Fibroblast of lung (primary cell): Measurements from ENCODE around the gene CFAP77. TPM values are rescaled to one million over a fixed set of nuclear protein-coding genes. Genes with fewer than 3 reads are reported as not detected.

ENCODE experiments used
- DNase-seq, 2 donors: peaks; one replicate each; pipeline versions ENCODE4 v3.0.0 to v3.0.0-alpha.2; 2010; ENCODE audit warnings: low read depth in 2 of 2
- H2AFZ ChIP-seq: 2 replicates; pipeline ENCODE4 v1.5.1; 2012; ENCODE audit warnings: low read length, control low read depth, inconsistent platforms
- H3K27ac ChIP-seq: 2 replicates; pipeline ENCODE4 v1.5.1; 2011; ENCODE audit warnings: low read length, control low read depth; ENCODE audit not compliant: insufficient read depth
- H3K27me3 ChIP-seq: 2 replicates; pipeline ENCODE4 v1.5.1; 2011; ENCODE audit warnings: mild to moderate bottlenecking, low read length; ENCODE audit not compliant: control insufficient read depth, insufficient read depth
- H3K36me3 ChIP-seq: 2 replicates; pipeline ENCODE4 v1.5.1; 2011; ENCODE audit warnings: low read length; ENCODE audit not compliant: control insufficient read depth, insufficient read depth
- H3K4me1 ChIP-seq: 2 replicates; pipeline ENCODE4 v1.5.1; 2011; ENCODE audit warnings: low read length; ENCODE audit not compliant: control insufficient read depth, insufficient read depth; ENCODE audit errors: extremely low read depth
- H3K4me2 ChIP-seq: 2 replicates; pipeline ENCODE4 v1.5.1; 2011; ENCODE audit warnings: low read length, control low read depth; ENCODE audit not compliant: insufficient read depth; ENCODE audit errors: extremely low read depth
- H3K4me3 ChIP-seq, 4 experiments: fragments of 200-600 bp in 1 of 4; sonication (generic) in 1 of 4; replicated peaks in 1 of 4; 2 replicates each; pipeline ENCODE4 v1.5.1; 2011 to 2016; ENCODE audit warnings: low read length in 4 of 4, low read depth in 3 of 4, mild to moderate bottlenecking in 3 of 4, control low read depth in 2 of 4, inconsistent platforms in 1 of 4, mixed read lengths in 1 of 4; ENCODE audit not compliant: insufficient read depth in 1 of 4; ENCODE audit errors: control extremely low read depth in 1 of 4
- H3K79me2 ChIP-seq: 2 replicates; pipeline ENCODE4 v1.5.1; 2012; ENCODE audit warnings: mild to moderate bottlenecking, low read length, inconsistent platforms; ENCODE audit not compliant: control insufficient read depth, insufficient read depth
- H3K9ac ChIP-seq: 2 replicates; pipeline ENCODE4 v1.5.1; 2011; ENCODE audit warnings: mild to moderate bottlenecking, low read length, control low read depth; ENCODE audit not compliant: insufficient read depth
- H3K9me3 ChIP-seq: 2 replicates; pipeline ENCODE4 v1.5.1; 2012; ENCODE audit warnings: low read depth, low read length; ENCODE audit not compliant: control insufficient read depth, insufficient read depth
- H4K20me1 ChIP-seq: 2 replicates; pipeline ENCODE4 v1.5.1; 2011; ENCODE audit warnings: low read length; ENCODE audit not compliant: control insufficient read depth, insufficient read depth; ENCODE audit errors: extremely low read depth
- CTCF ChIP-seq, 2 donors: IDR thresholded peaks in 1 of 2; conservative IDR thresholded peaks in 1 of 2; 1 replicate in 1 of 2; 2 replicates in 1 of 2; pipeline ENCODE4 v1.5.1; 2011 to 2012; ENCODE audit warnings: low read length in 2 of 2, control low read depth in 1 of 2, inconsistent platforms in 1 of 2, low read depth in 1 of 2, mild to moderate bottlenecking in 1 of 2
- EZH2 ChIP-seq: IDR thresholded peaks from 2 replicates; pipeline ENCODE4 v1.5.1; 2012; ENCODE audit warnings: low read length, control low read depth, mild to moderate bottlenecking; ENCODE audit errors: missing control alignments
- polyA plus RNA-seq, 2 donors: library from polyadenylated mRNA; depleted of rRNA in 1 of 2; stranded (reverse) in 1 of 2; unstranded in 1 of 2; fragments of >200 nt; gene quantifications; 2 replicates each; pipeline ENCODE4 v1.2.1, GENCODE V29; 2011 to 2012; ENCODE audit warnings: missing spikeins in 1 of 2
- total RNA-seq: library from RNA; depleted of rRNA; stranded (reverse); fragments of >200 nt; gene quantifications from 2 replicates; pipeline ENCODE4 v1.2.1, GENCODE V29; 2014

CFAP77 gene
- total and polyA plus RNA-seq, 2 donors (not counting 1 experiment from before 2014, with no cell fraction given): not detected

DNA sequence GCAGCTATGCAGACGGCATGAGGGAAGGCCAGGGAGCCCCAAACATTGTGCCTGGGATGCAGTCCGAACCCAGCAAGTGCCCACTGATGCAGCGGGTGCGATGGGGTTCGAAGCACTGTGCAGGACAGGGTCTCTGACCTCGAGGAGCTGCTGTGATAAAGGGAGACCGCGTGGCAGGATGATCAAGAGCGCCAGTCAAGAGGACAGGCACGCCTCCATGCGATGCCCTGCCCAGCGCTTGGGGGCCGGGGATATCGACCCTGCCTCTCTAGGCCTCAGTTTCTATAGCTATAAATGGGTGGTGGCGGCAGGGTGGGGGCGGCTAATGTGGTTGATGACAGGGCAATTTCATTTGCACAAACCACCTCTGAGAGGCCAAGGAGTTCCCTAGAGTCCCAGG lies 87.7 kb downstream of the CFAP77 start:
- H3K27me3 ChIP-seq: no peaks in the 10 kb centered on the region
- H3K9me3 ChIP-seq: no peaks in the 10 kb centered on the region
- no peak overlapping the region for H3K4me2 ChIP-seq
- no peaks in the 10 kb centered on the region for H3K36me3 ChIP-seq
- H2AFZ ChIP-seq: no peak overlapping the region
- H4K20me1 ChIP-seq: no peaks in the 10 kb centered on the region
- no peak overlapping the region for H3K4me3 ChIP-seq
- no peak overlapping the region for H3K9ac ChIP-seq
- no peaks in the 10 kb centered on the region for H3K79me2 ChIP-seq
- H3K4me1 ChIP-seq: no peaks in the 10 kb centered on the region
- TF ChIP-seq CTCF (conservative IDR thresholded peaks at IDR 0.05 in 1 of 2, IDR thresholded peaks at IDR 0.05 in 1 of 2; ENCODE audit: low read depth in 1 of 2, low read length in 2 of 2) (no peak), EZH2 (no peak)
- no peak for DNase-seq
- no peak overlapping the region for H3K27ac ChIP-seq

GRCh38 chr9:132498531-132499210 lies 88.7 kb downstream of the CFAP77 start:
- TF ChIP-seq CTCF (conservative IDR thresholded peaks at IDR 0.05 in 1 of 2, IDR thresholded peaks at IDR 0.05 in 1 of 2; ENCODE audit: low read depth in 1 of 2, low read length in 2 of 2) (no peak), EZH2 (no peak)
- Histone ChIP-seq H3K79me2 (no peaks in the 10 kb centered on the region), H3K4me1 (no peaks in the 10 kb centered on the region), H3K9ac (no peak overlapping the region), H3K36me3 (no peaks in the 10 kb centered on the region), H3K27ac (no peak overlapping the region), H4K20me1 (no peaks in the 10 kb centered on the region), H3K27me3 (peaks cover 2% of the 10 kb centered on the region), H3K4me3 (no peak overlapping the region), H3K4me2 (no peak overlapping the region), H3K9me3 (no peaks in the 10 kb centered on the region), H2AFZ (no peak overlapping the region)
- DNase-seq: peak in 1 of 2 donors; percentile 13

- no peaks in the 10 kb centered on the region for H4K20me1 ChIP-seq
- H3K9me3 ChIP-seq: no peaks in the 10 kb centered on the region
- H3K27ac ChIP-seq: no peak overlapping the region
- no peaks in the 10 kb centered on the region for H3K4me1 ChIP-seq
- TF ChIP-seq CTCF (conservative IDR thresholded peaks at IDR 0.05 in 1 of 2, IDR thresholded peaks at IDR 0.05 in 1 of 2; ENCODE audit: low read depth in 1 of 2, low read length in 2 of 2) (no peak), EZH2 (no peak)
- DNase-seq: no peak
- H3K4me3 ChIP-seq: no peak overlapping the region
- H3K79me2 ChIP-seq: no peaks in the 10 kb centered on the region
- H3K36me3 ChIP-seq: no peaks in the 10 kb centered on the region
- H3K27me3 ChIP-seq: peaks cover 2% of the 10 kb centered on the region
- no peak overlapping the region for H3K4me2 ChIP-seq
- H2AFZ ChIP-seq: no peak overlapping the region
- H3K9ac ChIP-seq: no peak overlapping the region
Measured at GRCh38 chr9:132499251-132499650, 89.2 kb downstream of the CFAP77 start.
